GM23338 (cell line): ENCODE measurements around the gene SOWAHC. TPM values are rescaled to one million over a fixed set of nuclear protein-coding genes. Genes with fewer than 3 reads are reported as not detected.
"Not testable (repeated sequence)": the region's sequence is repeated elsewhere in the genome, so short reads cannot be mapped to it uniquely, and the experiment has no call there.

ENCODE experiments used
- ATAC-seq: fragments of 200-7000 bp; cut with Tn5 transposase; 3 replicates; pipeline ENCODE4 v1.9.1; 2020
- DNase-seq: peaks from one replicate; pipeline ENCODE4 v3.0.0-alpha.2; 2015; ENCODE audit warnings: low spot score
- H2AFZ ChIP-seq: fragments of 200-600 bp; sonication (generic); 2 replicates; pipeline ENCODE4 v1.8.0; 2016; ENCODE audit warnings: antibody characterized with exemption, mild to moderate bottlenecking, moderate library complexity
- H3F3A ChIP-seq: fragments of 200-600 bp; sonication (generic); replicated peaks from 2 replicates; pipeline ENCODE4 v1.8.0; 2017; ENCODE audit warnings: antibody characterized with exemption, mixed run types, low read depth
- H3K27ac ChIP-seq: fragments of 200-600 bp; sonication (generic); 2 replicates; pipeline ENCODE4 v1.6.1; 2016; ENCODE audit warnings: low read depth
- H3K27me3 ChIP-seq: fragments of 200-600 bp; sonication (generic); 2 replicates; pipeline ENCODE4 v1.8.0; 2016; ENCODE audit warnings: mild to moderate bottlenecking, mixed run types, moderate library complexity; ENCODE audit not compliant: insufficient read depth
- H3K36me3 ChIP-seq: fragments of 200-600 bp; sonication (generic); 2 replicates; pipeline ENCODE4 v1.8.0; 2016; ENCODE audit warnings: mild to moderate bottlenecking; ENCODE audit not compliant: insufficient read depth
- H3K4me1 ChIP-seq: fragments of 200-600 bp; sonication (generic); 2 replicates; pipeline ENCODE4 v1.8.0; 2016; ENCODE audit warnings: mild to moderate bottlenecking, moderate library complexity; ENCODE audit not compliant: insufficient read depth
- H3K4me2 ChIP-seq: fragments of 200-600 bp; sonication (generic); 2 replicates; pipeline ENCODE4 v1.7.1; 2017; ENCODE audit warnings: mixed run types
- H3K4me3 ChIP-seq: fragments of 200-600 bp; sonication (generic); 2 replicates; pipeline ENCODE4 v1.6.1; 2016; ENCODE audit warnings: mixed run types
- H3K79me2 ChIP-seq: fragments of 200-600 bp; sonication (generic); replicated peaks from 2 replicates; pipeline ENCODE4 v1.8.0; 2017; ENCODE audit warnings: mild to moderate bottlenecking; ENCODE audit not compliant: insufficient read depth
- H3K9me2 ChIP-seq: fragments of 200-600 bp; sonication (generic); 2 replicates; pipeline ENCODE4 v1.8.0; 2017; ENCODE audit not compliant: insufficient read depth
- H4K20me1 ChIP-seq: fragments of 200-600 bp; sonication (generic); replicated peaks from 2 replicates; pipeline ENCODE4 v1.8.0; 2017; ENCODE audit warnings: mild to moderate bottlenecking; ENCODE audit not compliant: insufficient read depth
- H3K27ac Mint-ChIP-seq: 2 replicates; pipeline ENCODE4 v1.8.0; 2020; ENCODE audit warnings: inconsistent platforms, mild to moderate bottlenecking, moderate library complexity, mixed read lengths
- H3K27me3 Mint-ChIP-seq: 3 replicates; pipeline ENCODE4 v1.8.0; 2022; ENCODE audit warnings: low read depth, mild to moderate bottlenecking, moderate library complexity, mixed read lengths, inconsistent platforms; ENCODE audit not compliant: insufficient read depth, poor library complexity
- H3K36me3 Mint-ChIP-seq: 3 replicates; pipeline ENCODE4 v1.8.0; 2021; ENCODE audit warnings: low read depth, mild to moderate bottlenecking, inconsistent platforms, moderate library complexity, mixed read lengths
- H3K4me1 Mint-ChIP-seq: 3 replicates; pipeline ENCODE4 v1.8.0; 2020; ENCODE audit warnings: mild to moderate bottlenecking, inconsistent platforms, mixed read lengths
- H3K4me3 Mint-ChIP-seq: 3 replicates; pipeline ENCODE4 v1.8.0; 2021; ENCODE audit warnings: moderate library complexity, mild to moderate bottlenecking, inconsistent platforms, mixed read lengths
- H3K9me3 Mint-ChIP-seq: 3 replicates; pipeline ENCODE4 v1.8.0; 2020; ENCODE audit warnings: moderate library complexity, mild to moderate bottlenecking, inconsistent platforms, mixed read lengths
- CREB1 ChIP-seq: fragments of 250-450 bp; sonication (Bioruptor Pico); IDR thresholded peaks from 2 replicates; pipeline ENCODE4 v1.5.0; 2020; ENCODE audit warnings: low read depth, mild to moderate bottlenecking, moderate library complexity
- ETS1 ChIP-seq: IDR thresholded peaks from 2 replicates; pipeline ENCODE4 v1.6.1; 2016; ENCODE audit warnings: antibody characterized with exemption
- ZNF331 ChIP-seq: fragments of 250-450 bp; sonication (Bioruptor Pico); IDR thresholded peaks from 2 replicates; pipeline ENCODE4 v1.5.0; 2020; ENCODE audit warnings: low read depth, mild to moderate bottlenecking, moderate library complexity
- polyA plus RNA-seq: library from polyadenylated mRNA; unstranded; fragments of >200 nt; fragmentation: Nextera tagmentation; extraction: Ambion mirVana; gene quantifications from 2 replicates; pipeline ENCODE4 v1.2.1, GENCODE V29; 2016
- total RNA-seq: library from RNA; depleted of rRNA; stranded (reverse); fragments of >200 nt; shearing (Covaris generic); gene quantifications from 2 replicates; pipeline ENCODE4 v1.2.3, GENCODE V29; 2014
- TF ChIP-seq, protein P1 (sequence below), 2 experiments: fragments of 200-600 bp in 1 of 2; sonication (generic) in 1 of 2; conservative IDR thresholded peaks; 2 replicates each; pipeline versions ENCODE4 v1.5.1 to v1.6.1; 2016 to 2017; ENCODE audit warnings: antibody characterized with exemption in 2 of 2, low read depth in 2 of 2, mild to moderate bottlenecking in 2 of 2, moderate library complexity in 1 of 2

The SOWAHC gene
- total and polyA plus RNA-seq, 2 experiments from 2014 or later = 7.4 to 26.3 TPM

GRCh38 chr2:109638795-109639194, 24.6 kb downstream of the SOWAHC start (continued):
- no peak for TF ChIP-seq CREB1
- TF ChIP-seq, protein P1, sequence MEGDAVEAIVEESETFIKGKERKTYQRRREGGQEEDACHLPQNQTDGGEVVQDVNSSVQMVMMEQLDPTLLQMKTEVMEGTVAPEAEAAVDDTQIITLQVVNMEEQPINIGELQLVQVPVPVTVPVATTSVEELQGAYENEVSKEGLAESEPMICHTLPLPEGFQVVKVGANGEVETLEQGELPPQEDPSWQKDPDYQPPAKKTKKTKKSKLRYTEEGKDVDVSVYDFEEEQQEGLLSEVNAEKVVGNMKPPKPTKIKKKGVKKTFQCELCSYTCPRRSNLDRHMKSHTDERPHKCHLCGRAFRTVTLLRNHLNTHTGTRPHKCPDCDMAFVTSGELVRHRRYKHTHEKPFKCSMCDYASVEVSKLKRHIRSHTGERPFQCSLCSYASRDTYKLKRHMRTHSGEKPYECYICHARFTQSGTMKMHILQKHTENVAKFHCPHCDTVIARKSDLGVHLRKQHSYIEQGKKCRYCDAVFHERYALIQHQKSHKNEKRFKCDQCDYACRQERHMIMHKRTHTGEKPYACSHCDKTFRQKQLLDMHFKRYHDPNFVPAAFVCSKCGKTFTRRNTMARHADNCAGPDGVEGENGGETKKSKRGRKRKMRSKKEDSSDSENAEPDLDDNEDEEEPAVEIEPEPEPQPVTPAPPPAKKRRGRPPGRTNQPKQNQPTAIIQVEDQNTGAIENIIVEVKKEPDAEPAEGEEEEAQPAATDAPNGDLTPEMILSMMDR (conservative IDR thresholded peaks at IDR 0.05; ENCODE audit: low read depth in 2 of 2) = no peak
- TF ChIP-seq ETS1 = no peak

DNA sequence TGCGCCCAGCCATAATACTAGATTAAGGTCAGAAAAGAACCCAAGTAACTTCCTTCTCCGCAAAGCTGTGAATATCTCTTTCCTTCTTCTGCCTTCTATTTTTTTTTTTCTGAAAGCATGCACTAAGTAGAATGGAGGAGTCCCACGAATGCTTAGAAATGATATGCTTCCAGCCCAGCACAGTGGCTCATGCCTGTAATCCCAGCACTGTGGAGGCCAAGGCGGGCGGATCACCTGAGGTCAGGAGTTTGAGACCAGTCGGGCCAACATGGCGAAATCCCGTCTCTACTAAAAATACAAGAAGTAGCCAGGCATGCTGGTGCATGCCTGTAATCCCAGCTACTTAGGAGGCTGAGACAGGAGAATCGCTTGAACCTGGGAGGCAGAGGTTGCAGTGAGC, 25.8 kb downstream of the SOWAHC start:
- H3K27ac Mint-ChIP-seq, H3K79me2 ChIP-seq, H3K9me3 Mint-ChIP-seq, H3K4me1 ChIP-seq, H3K27me3 Mint-ChIP-seq, H3K36me3 ChIP-seq, H3K27me3 ChIP-seq, H4K20me1 ChIP-seq, H3K36me3 Mint-ChIP-seq, ATAC-seq, H3K4me3 ChIP-seq, H3K4me2 ChIP-seq, H3K9me2 ChIP-seq, H3K4me3 Mint-ChIP-seq, H3F3A ChIP-seq, DNase-seq, H3K27ac ChIP-seq: not testable (repeated sequence)
- peaks cover 11% of the 10 kb centered on the region for H3K4me1 Mint-ChIP-seq
- peak overlapping the region; percentile 3; the same call in 1 of the 2 replicates for H2AFZ ChIP-seq

DNA sequence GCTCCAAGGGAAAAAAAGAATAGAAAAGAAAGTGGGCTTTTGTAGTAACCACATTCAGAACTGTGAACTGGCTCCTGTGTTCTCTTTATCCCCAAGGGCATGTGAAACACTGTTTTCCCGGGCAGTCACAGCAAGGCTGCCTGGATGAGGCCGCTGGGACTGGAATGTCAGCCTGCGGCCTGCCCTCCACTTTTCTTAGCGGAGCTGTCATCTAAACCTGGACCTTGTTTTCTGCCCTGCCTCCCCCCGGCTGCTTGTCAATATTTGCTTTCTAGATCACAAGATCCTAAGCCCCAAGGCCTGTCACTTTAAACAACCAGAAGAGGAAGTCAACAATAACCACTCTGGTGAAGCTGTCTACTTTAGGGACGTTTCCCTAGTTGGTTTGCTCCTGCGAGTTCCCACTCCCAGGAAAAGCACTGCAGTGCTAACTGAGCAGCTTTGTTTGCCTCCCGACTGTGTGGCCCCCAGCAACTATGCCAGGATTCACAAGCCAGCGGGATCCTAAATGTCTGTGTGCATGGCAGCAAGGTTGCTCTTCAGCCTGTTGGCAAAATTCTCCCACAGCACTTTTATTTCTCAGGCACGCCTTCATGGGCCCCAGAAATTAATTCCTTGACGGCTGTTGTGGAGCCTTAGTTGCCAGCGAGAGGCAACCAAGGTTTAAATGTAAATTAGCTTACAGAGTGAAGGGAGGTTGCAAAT, 30.6 kb downstream of the SOWAHC start:
- Histone ChIP-seq H3K9me2 (no peaks in the 10 kb centered on the region), H3K79me2 (no peaks in the 10 kb centered on the region), H3K27me3 (no peaks in the 10 kb centered on the region), H3F3A (no peaks in the 10 kb centered on the region), H3K4me3 (no peak overlapping the region), H3K27ac (peak overlapping the region; percentile 40), H3K4me2 (peak overlapping the region; percentile 29; the same call in 1 of the 2 replicates), H3K4me1 (peaks cover 19% of the 10 kb centered on the region), H2AFZ (peak overlapping the region; percentile 73), H4K20me1 (no peaks in the 10 kb centered on the region), H3K36me3 (no peaks in the 10 kb centered on the region)
- Mint-ChIP-seq H3K4me3 (no peak overlapping the region; the same call in 2 of the 3 replicates), H3K36me3 (no peaks in the 10 kb centered on the region), H3K4me1 (peaks cover 24% of the 10 kb centered on the region), H3K27ac (no peak overlapping the region; the same call in 1 of the 2 replicates), H3K9me3 (no peaks in the 10 kb centered on the region), H3K27me3 (peaks cover 5% of the 10 kb centered on the region)
- ATAC-seq (peak; percentile 74), DNase-seq (peak; percentile 35)
- TF ChIP-seq ZNF331 = no peak
- no peak for TF ChIP-seq CREB1
